HG02623 (cell line): Measurements from ENCODE around the gene TRPC4AP.

Source experiments
- ATAC-seq: cut with Tn5 transposase; IDR thresholded peaks from one replicate; pipeline ENCODE4 v1.9.1; 2021; ENCODE audit warnings: moderate library complexity; ENCODE audit not compliant: unreplicated experiment

The TRPC4AP gene

GRCh38 chr20:34989670-34990069, 102.9 kb downstream of the TRPC4AP start:
- ATAC-seq, result no peak

GRCh38 chr20:34989118-34989517, 103.5 kb downstream of the TRPC4AP start:
- no peak for ATAC-seq

- no peak for ATAC-seq
Observed at GRCh38 chr20:34988191-34988540, 104.4 kb downstream of the TRPC4AP start.

- ATAC-seq, result no peak
Observed at GRCh38 chr20:34987288-34988190, 105.1 kb downstream of the TRPC4AP start.

- no peak for ATAC-seq
Observed at GRCh38 chr20:34986311-34987287, 106.0 kb downstream of the TRPC4AP start.

GRCh38 chr20:34985461-34986310, 106.9 kb downstream of the TRPC4AP start:
- no peak for ATAC-seq

- no peak for ATAC-seq
Observed at GRCh38 chr20:34984756-34985261, 107.8 kb downstream of the TRPC4AP start.

- ATAC-seq, result no peak
Observed at GRCh38 chr20:34983995-34984735, 108.4 kb downstream of the TRPC4AP start.

- ATAC-seq, result no peak
Observed at GRCh38 chr20:34983089-34983820, 109.4 kb downstream of the TRPC4AP start.

GRCh38 chr20:34982270-34983088, 110.1 kb downstream of the TRPC4AP start:
- no peak for ATAC-seq

GRCh38 chr20:34980543-34981233, 111.9 kb downstream of the TRPC4AP start:
- no peak for ATAC-seq

GRCh38 chr20:34979366-34980153, 113.0 kb downstream of the TRPC4AP start:
- ATAC-seq, result no peak

- ATAC-seq, result no peak
Observed at GRCh38 chr20:34978092-34978744, 114.4 kb downstream of the TRPC4AP start.

GRCh38 chr20:34977365-34978091, 115.1 kb downstream of the TRPC4AP start:
- ATAC-seq, result no peak

GRCh38 chr20:34976286-34976685, 116.3 kb downstream of the TRPC4AP start:
- no peak for ATAC-seq

GRCh38 chr20:34974246-34974645, 118.4 kb downstream of the TRPC4AP start:
- ATAC-seq, result no peak
